ENCODE measurements around the gene RNF31.

GRCh38 chr14:24098229-24098926 lies 48.9 kb upstream of the RNF31 start:
- TF ChIP-seq STAT5B (CRISPR knock-in tag; IDR thresholded peaks at IDR 0.05) (no peak), SP2 (CRISPR knock-in tag; IDR thresholded peaks at IDR 0.05) (no peak), SIN3A (IDR thresholded peaks at IDR 0.05; ENCODE audit: borderline replicate concordance, low read depth, low read length) (no peak), GABPB1 (CRISPR knock-in tag; IDR thresholded peaks at IDR 0.05) (no peak), ZFP41 (CRISPR knock-in tag; IDR thresholded peaks at IDR 0.05; ENCODE audit: borderline replicate concordance) (no peak), ZFX (CRISPR knock-in tag; IDR thresholded peaks at IDR 0.05; ENCODE audit: low read depth) (no peak; the same call in 1 of the 2 replicates), SRSF1 (optimal IDR thresholded peaks at IDR 0.05; ENCODE audit: low read depth, low read length) (no peak), ZNF362 (CRISPR knock-in tag; IDR thresholded peaks at IDR 0.05; ENCODE audit: borderline replicate concordance) (no peak)

Measured in HepG2 (cell line).